MM.1S (cell line): ENCODE results near the gene FGF9.

Experiments
- DNase-seq: peaks from one replicate; pipeline ENCODE4 v3.0.0-alpha.2; 2015
- H2AFZ ChIP-seq: fragments of 300-600 bp; sonication (generic); 2 replicates; pipeline ENCODE4 v1.6.0; 2016; ENCODE audit warnings: antibody characterized with exemption, low read length
- H3F3A ChIP-seq: fragments of 300-600 bp; sonication (generic); 2 replicates; pipeline ENCODE4 v1.6.1; 2016; ENCODE audit warnings: mild to moderate bottlenecking, antibody characterized with exemption, low read length, moderate library complexity, mixed read lengths; ENCODE audit not compliant: insufficient read depth
- H3K27ac ChIP-seq: fragments of 300-600 bp; sonication (generic); 2 replicates; pipeline ENCODE4 v1.5.1; 2016; ENCODE audit warnings: mild to moderate bottlenecking, low read length
- H3K27me3 ChIP-seq: fragments of 300-600 bp; sonication (generic); replicated peaks from 2 replicates; pipeline ENCODE4 v1.6.0; 2016; ENCODE audit warnings: low read length; ENCODE audit not compliant: insufficient read depth
- H3K36me3 ChIP-seq: fragments of 300-600 bp; sonication (generic); replicated peaks from 2 replicates; pipeline ENCODE4 v1.6.1; 2016; ENCODE audit warnings: mild to moderate bottlenecking, low read length, mixed read lengths; ENCODE audit not compliant: insufficient read depth
- H3K4me1 ChIP-seq: fragments of 300-600 bp; sonication (generic); 2 replicates; pipeline ENCODE4 v1.6.1; 2016; ENCODE audit warnings: low read length, mixed read lengths
- H3K4me2 ChIP-seq: fragments of 300-600 bp; sonication (generic); 2 replicates; pipeline ENCODE4 v1.6.0; 2016; ENCODE audit warnings: low read depth, low read length
- H3K4me3 ChIP-seq: fragments of 300-600 bp; sonication (generic); 2 replicates; pipeline ENCODE4 v1.5.1; 2016; ENCODE audit warnings: low read length, mixed read lengths
- H3K79me2 ChIP-seq: fragments of 300-600 bp; sonication (generic); 2 replicates; pipeline ENCODE4 v1.6.1; 2016; ENCODE audit warnings: mixed run types, low read length, mixed read lengths
- H3K9ac ChIP-seq: fragments of 300-600 bp; sonication (generic); 2 replicates; pipeline ENCODE4 v1.6.1; 2016; ENCODE audit warnings: low read length, mixed read lengths
- H3K9me2 ChIP-seq: fragments of 300-600 bp; sonication (generic); replicated peaks from 2 replicates; pipeline ENCODE4 v1.6.1; 2016; ENCODE audit warnings: mild to moderate bottlenecking, low read length, mixed read lengths; ENCODE audit not compliant: insufficient read depth
- H3K9me3 ChIP-seq: fragments of 300-600 bp; sonication (generic); replicated peaks from 2 replicates; pipeline ENCODE4 v1.6.1; 2016; ENCODE audit warnings: mild to moderate bottlenecking, low read length, mixed read lengths; ENCODE audit not compliant: insufficient read depth
- H4K20me1 ChIP-seq: fragments of 300-600 bp; sonication (generic); 2 replicates; pipeline ENCODE4 v1.6.1; 2016; ENCODE audit warnings: mild to moderate bottlenecking, low read length, moderate library complexity, mixed read lengths; ENCODE audit not compliant: insufficient read depth
- EZH2 ChIP-seq: fragments of 300-600 bp; sonication (generic); optimal IDR thresholded peaks from 2 replicates; pipeline ENCODE3; 2017; ENCODE audit warnings: low read depth, mild to moderate bottlenecking, antibody characterized with exemption, low read length, mixed read lengths
- EZH2phosphoT487 ChIP-seq: fragments of 300-600 bp; sonication (generic); IDR thresholded peaks from 2 replicates; pipeline ENCODE4 v1.6.1; 2018; ENCODE audit warnings: antibody characterized with exemption, low read length
- TF ChIP-seq, protein P1 (sequence below): fragments of 300-600 bp; sonication (generic); IDR thresholded peaks from 2 replicates; pipeline ENCODE4 v1.5.1; 2016; ENCODE audit warnings: antibody characterized with exemption, low read length, mixed read lengths

The FGF9 gene

DNA sequence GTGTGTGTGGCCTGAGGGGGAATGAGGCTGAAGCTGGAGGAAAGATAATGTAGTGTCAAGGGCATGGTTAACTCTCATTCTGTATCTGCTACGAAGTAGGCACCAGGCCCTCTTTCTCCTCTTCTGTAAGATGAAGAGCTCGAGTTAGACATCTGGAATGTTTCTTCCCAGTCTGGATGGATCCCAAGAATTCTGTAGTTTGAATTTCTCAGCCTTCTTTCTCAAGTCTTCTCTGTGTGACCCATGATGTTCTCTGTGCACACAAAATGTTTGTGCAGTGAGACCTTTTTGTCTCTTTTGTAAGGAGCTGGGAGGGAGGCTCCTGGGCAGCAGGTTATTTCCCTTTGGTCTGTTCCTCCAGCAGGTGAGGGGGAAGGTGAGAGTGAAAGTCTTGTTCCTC is 13.7 kb downstream of the FGF9 start:
- TF ChIP-seq EZH2phosphoT487 (no peak), EZH2 (no peak)
- TF ChIP-seq, protein P1, sequence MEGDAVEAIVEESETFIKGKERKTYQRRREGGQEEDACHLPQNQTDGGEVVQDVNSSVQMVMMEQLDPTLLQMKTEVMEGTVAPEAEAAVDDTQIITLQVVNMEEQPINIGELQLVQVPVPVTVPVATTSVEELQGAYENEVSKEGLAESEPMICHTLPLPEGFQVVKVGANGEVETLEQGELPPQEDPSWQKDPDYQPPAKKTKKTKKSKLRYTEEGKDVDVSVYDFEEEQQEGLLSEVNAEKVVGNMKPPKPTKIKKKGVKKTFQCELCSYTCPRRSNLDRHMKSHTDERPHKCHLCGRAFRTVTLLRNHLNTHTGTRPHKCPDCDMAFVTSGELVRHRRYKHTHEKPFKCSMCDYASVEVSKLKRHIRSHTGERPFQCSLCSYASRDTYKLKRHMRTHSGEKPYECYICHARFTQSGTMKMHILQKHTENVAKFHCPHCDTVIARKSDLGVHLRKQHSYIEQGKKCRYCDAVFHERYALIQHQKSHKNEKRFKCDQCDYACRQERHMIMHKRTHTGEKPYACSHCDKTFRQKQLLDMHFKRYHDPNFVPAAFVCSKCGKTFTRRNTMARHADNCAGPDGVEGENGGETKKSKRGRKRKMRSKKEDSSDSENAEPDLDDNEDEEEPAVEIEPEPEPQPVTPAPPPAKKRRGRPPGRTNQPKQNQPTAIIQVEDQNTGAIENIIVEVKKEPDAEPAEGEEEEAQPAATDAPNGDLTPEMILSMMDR, result no peak
- H3K27me3 ChIP-seq, result no peaks in the 10 kb centered on the region
- DNase-seq, result no peak

DNA sequence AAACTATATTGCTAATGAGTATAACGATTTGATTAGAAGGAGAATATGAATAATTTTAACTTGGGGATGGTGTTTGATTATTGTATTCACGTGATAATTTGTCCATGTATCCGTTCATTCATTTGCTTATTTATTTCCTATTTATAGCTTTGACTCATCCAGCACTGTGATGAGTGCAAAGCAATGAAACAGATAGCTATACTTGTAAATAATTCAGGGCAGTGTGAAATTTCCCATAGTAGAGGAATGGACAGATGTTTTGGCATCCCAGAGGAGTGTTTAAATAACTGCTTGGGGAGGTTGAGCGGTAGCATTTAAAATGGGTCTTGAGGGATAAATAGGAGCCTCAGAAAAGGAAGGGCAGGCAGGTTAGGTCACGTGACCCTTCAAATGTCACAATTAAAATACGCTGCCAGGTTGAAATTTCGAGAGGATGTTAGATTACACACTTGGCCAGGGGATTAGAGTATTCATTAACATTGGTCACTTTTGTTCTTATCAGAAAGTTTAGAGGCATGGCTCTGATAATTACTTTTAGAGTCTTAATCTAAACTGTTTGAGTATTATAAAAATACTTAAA is 14.7 kb downstream of the FGF9 start:
- Histone ChIP-seq H3K4me2 (no peak overlapping the region), H3K27ac (no peak overlapping the region), H3K79me2 (no peaks in the 10 kb centered on the region), H4K20me1 (no peaks in the 10 kb centered on the region), H3K36me3 (no peaks in the 10 kb centered on the region), H3K9me2 (no peaks in the 10 kb centered on the region), H3K9ac (no peak overlapping the region), H3K4me1 (peaks cover 13% of the 10 kb centered on the region), H2AFZ (no peak overlapping the region), H3F3A (0 out of 2 replicates have a peak, but pooled peaks cover 6% of the 10 kb centered on the region), H3K9me3 (no peaks in the 10 kb centered on the region), H3K27me3 (no peaks in the 10 kb centered on the region), H3K4me3 (no peak overlapping the region)
- DNase-seq, result no peak
- TF ChIP-seq, protein P1, result no peak

More for the DNA sequence above, 13.7 kb downstream of the FGF9 start:
- Histone ChIP-seq H2AFZ (no peak overlapping the region), H3K9me2 (no peaks in the 10 kb centered on the region), H3F3A (0 out of 2 replicates have a peak, but pooled peaks cover 6% of the 10 kb centered on the region), H3K36me3 (no peaks in the 10 kb centered on the region), H3K9me3 (no peaks in the 10 kb centered on the region), H3K4me3 (no peak overlapping the region), H3K4me1 (peaks cover 13% of the 10 kb centered on the region), H4K20me1 (no peaks in the 10 kb centered on the region), H3K27ac (no peak overlapping the region), H3K79me2 (no peaks in the 10 kb centered on the region), H3K4me2 (no peak overlapping the region), H3K9ac (no peak overlapping the region)

DNA sequence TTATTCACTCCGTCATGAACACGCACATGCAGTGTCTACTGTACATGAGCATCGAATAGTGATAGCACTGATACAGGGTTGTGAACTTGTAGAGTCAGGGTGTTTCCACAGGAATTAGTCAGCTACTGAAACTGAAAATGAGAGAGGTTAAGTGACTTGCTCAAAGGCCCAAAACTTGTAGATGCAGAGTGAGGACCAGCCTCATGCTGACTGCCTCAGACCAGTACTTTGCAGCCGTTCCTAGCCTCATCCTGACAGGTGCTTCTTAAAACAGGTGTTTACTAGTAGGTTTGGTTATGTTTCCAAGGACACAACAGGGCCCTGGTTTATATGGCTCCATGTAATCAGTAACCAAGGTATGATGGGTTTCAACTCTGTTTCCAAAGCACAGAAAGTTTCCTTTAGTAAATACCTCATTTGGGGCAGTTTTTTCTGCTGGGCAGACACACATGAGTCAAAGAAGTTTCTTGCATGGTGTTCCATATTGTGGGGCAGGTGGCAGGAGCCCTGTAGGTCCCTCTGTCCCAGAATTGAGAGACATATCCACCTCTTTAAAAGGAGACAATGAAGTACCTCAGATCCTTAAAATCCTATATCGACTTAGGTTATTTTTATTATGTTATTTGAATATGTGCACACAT is 16.0 kb downstream of the FGF9 start:
- Histone ChIP-seq H3F3A (0 out of 2 replicates have a peak, but pooled peaks cover 6% of the 10 kb centered on the region), H3K79me2 (no peaks in the 10 kb centered on the region), H3K9ac (peak overlapping the region; percentile 47; the same call in 1 of the 2 replicates), H4K20me1 (no peaks in the 10 kb centered on the region), H2AFZ (no peak overlapping the region), H3K9me3 (no peaks in the 10 kb centered on the region), H3K4me2 (peak overlapping the region; percentile 15; the same call in 1 of the 2 replicates), H3K36me3 (no peaks in the 10 kb centered on the region), H3K27me3 (no peaks in the 10 kb centered on the region), H3K27ac (peak overlapping the region; percentile 89), H3K4me1 (peaks cover 13% of the 10 kb centered on the region), H3K4me3 (no peak overlapping the region), H3K9me2 (no peaks in the 10 kb centered on the region)
- peak; percentile 83 for DNase-seq
- TF ChIP-seq EZH2phosphoT487, result no peak
- TF ChIP-seq EZH2, result no peak
- TF ChIP-seq, protein P1, result no peak
